Sigmoid colon (tissue), 7 donors: ENCODE measurements around the gene TRIM52. TPM values are rescaled to one million over a fixed set of nuclear protein-coding genes. Genes with fewer than 3 reads are reported as not detected.

ENCODE experiments used
- DNase-seq: peaks from one replicate; pipeline ENCODE4 v3.0.0-alpha.2; 2019
- H3K27ac ChIP-seq, 4 donors: fragments of 200-600 bp; sonication (generic); one replicate each; pipeline ENCODE4 v1.5.1; 2016 to 2019; ENCODE audit warnings: mild to moderate bottlenecking in 1 of 4
- H3K27me3 ChIP-seq, 3 donors: fragments of 200-600 bp; sonication (generic); one replicate each; pipeline ENCODE4 v1.5.1; 2019; ENCODE audit warnings: mild to moderate bottlenecking in 1 of 3
- H3K36me3 ChIP-seq, 4 donors: fragments of 200-600 bp; sonication (generic); one replicate each; pipeline ENCODE4 v1.5.1; 2016 to 2019
- H3K4me1 ChIP-seq, 4 donors: fragments of 200-600 bp; sonication (generic); one replicate each; pipeline ENCODE4 v1.5.1; 2017 to 2019
- H3K4me3 ChIP-seq, 4 donors: fragments of 200-600 bp; sonication (generic); one replicate each; pipeline ENCODE4 v1.5.1; 2017 to 2019; ENCODE audit warnings: mild to moderate bottlenecking in 2 of 4, moderate library complexity in 1 of 4
- H3K9me3 ChIP-seq, 4 donors: fragments of 200-600 bp in 3 of 4; sonication (generic) in 3 of 4; one replicate each; pipeline versions ENCODE4 v1.5.1 to v1.6.1; 2013 to 2019
- EP300 ChIP-seq, 4 donors: sonication (generic); formaldehyde crosslinking; IDR thresholded peaks; one replicate each; pipeline ENCODE4 v1.6.1; 2017; ENCODE audit warnings: antibody characterized with exemption in 4 of 4
- POLR2A ChIP-seq, 2 donors: fragments of 450-650 bp; IDR thresholded peaks; one replicate each; pipeline ENCODE4 v1.6.1; 2016; ENCODE audit warnings: antibody characterized with exemption in 2 of 2, mild to moderate bottlenecking in 2 of 2, moderate library complexity in 2 of 2
- POLR2AphosphoS5 ChIP-seq, 4 donors: sonication (generic); formaldehyde crosslinking; IDR thresholded peaks; one replicate each; pipeline ENCODE4 v1.6.1; 2017; ENCODE audit warnings: antibody characterized with exemption in 4 of 4
- WGBS, 2 donors: extraction: QIAGEN DNeasy Blood & Tissue Kit; methylation state at CpG; one replicate each; pipeline ENCODE4 v1.1.7; 2013; 5-methylcytosine and 5-hydroxymethylcytosine counted together
- intact Hi-C: fragments of 100-400 bp; cut with DNase I; formaldehyde crosslinking; loops from one replicate; pipeline ENCODE4 v1.15.1; 2023
- polyA plus RNA-seq, 3 donors: library from polyadenylated mRNA; stranded (reverse); fragments of 200-250 nt; gene quantifications; one replicate each; pipeline ENCODE4 v1.2.3, GENCODE V29; 2013
- total RNA-seq, 4 donors: library from RNA; depleted of rRNA; stranded (reverse); fragments of >200 nt; gene quantifications; one replicate each; pipeline ENCODE4 v1.1.0, GENCODE V29; 2016
- TF ChIP-seq, protein P1 (sequence below), 4 experiments: fragments of 450-650 bp in 3 of 4; fragments of 200-600 bp in 1 of 4; IDR thresholded peaks; one replicate each; pipeline ENCODE4 v1.5.1; 2016 to 2019; ENCODE audit warnings: antibody characterized with exemption in 4 of 4, mild to moderate bottlenecking in 3 of 4, moderate library complexity in 2 of 4
- donor health status: healthy with polysubstance abuse.
- donor health status: Bipolar disorder and iron deficiency.
- donor health status: healthy.

Gene TRIM52
- total and polyA plus RNA-seq, 7 donors = 4.2 to 26.9 (median 9.6) TPM

DNA sequence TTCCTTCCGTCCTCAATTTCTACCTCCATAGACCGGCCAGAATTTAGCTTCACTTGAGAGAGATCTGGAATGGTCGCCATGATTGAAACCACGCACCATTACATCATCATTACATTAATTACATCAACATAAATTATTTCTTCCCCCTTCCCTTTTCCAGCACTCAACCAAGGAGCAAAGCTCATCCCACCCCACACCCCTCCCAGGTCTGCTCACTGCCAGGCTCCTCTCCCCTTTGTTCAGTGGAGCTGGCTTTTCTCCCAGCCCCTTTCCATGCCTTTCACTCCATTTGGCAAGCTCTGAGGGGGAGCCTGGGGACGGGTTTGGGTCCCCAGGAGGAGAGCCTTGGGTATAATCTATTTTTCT lies 25.6 kb downstream of the TRIM52 start:
- no peak overlapping the region for H3K27ac ChIP-seq
- 87 to 88% methylated on average over 5 of the region's 5 CpGs for WGBS, 2 donors
- H3K4me3 ChIP-seq = no peak overlapping the region
- peaks cover 0 to under 1% (median 0%) of the 10 kb centered on the region in 4 donors for H3K4me1 ChIP-seq
- no peaks in the 10 kb centered on the region for H3K9me3 ChIP-seq
- DNase-seq = no peak
- H3K27me3 ChIP-seq = no peaks in the 10 kb centered on the region
- no peak for TF ChIP-seq EP300 (IDR thresholded peaks at IDR 0.05)
- no peak for TF ChIP-seq POLR2A (IDR thresholded peaks at IDR 0.05)
- TF ChIP-seq, protein P1, sequence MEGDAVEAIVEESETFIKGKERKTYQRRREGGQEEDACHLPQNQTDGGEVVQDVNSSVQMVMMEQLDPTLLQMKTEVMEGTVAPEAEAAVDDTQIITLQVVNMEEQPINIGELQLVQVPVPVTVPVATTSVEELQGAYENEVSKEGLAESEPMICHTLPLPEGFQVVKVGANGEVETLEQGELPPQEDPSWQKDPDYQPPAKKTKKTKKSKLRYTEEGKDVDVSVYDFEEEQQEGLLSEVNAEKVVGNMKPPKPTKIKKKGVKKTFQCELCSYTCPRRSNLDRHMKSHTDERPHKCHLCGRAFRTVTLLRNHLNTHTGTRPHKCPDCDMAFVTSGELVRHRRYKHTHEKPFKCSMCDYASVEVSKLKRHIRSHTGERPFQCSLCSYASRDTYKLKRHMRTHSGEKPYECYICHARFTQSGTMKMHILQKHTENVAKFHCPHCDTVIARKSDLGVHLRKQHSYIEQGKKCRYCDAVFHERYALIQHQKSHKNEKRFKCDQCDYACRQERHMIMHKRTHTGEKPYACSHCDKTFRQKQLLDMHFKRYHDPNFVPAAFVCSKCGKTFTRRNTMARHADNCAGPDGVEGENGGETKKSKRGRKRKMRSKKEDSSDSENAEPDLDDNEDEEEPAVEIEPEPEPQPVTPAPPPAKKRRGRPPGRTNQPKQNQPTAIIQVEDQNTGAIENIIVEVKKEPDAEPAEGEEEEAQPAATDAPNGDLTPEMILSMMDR (IDR thresholded peaks at IDR 0.05) = no peak
- no peak for TF ChIP-seq POLR2AphosphoS5 (IDR thresholded peaks at IDR 0.05)
- intact Hi-C loops = no loop called here
- H3K36me3 ChIP-seq = peaks cover 64 to 99% (median 70%) of the 10 kb centered on the region in 4 donors

DNA sequence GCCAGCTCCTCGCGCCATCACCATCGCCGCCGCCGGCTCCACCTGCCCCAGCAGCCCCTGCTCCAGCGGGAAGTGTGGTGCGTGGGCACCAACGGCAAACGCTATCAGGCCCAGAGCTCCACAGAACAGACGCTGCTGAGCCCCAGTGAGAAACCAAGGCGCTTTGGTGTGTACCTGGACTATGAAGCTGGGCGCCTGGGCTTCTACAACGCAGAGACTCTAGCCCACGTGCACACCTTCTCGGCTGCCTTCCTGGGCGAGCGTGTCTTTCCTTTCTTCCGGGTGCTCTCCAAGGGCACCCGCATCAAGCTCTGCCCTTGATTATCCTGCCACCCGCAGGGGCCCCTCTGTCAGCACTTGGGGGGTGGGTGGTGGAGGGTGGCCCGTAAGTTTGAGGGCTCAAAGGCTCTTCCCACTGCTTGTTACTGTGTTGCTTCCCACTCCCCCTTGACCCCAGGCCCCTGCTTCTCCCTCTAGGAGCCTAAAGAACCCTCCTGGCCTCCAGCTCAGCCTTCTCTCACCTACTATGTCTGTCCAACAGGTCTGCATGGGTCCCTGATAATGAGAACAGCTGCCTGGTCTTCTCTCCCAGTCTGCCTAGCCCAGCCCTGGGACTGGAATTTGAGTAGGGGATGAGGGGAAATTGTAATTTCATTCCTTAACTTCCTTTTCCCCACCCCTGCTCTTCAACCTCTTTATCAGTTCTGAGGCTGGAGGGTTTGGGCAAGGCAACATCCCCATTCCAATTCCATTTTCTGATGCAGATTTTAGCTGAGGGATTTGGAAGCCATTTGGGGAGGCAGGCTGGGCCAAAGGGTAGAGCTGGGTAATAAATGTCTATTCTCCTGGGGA lies 26.3 kb downstream of the TRIM52 start:
- Histone ChIP-seq H3K27ac (no peak overlapping the region), H3K4me3 (no peak overlapping the region), H3K4me1 (no peaks in the 10 kb centered on the region), H3K36me3 (peaks cover 59 to 93% (median 64%) of the 10 kb centered on the region in 4 donors), H3K9me3 (no peaks in the 10 kb centered on the region), H3K27me3 (no peaks in the 10 kb centered on the region)
- peak in 1 of 4 donors; percentile 11 for TF ChIP-seq POLR2AphosphoS5 (IDR thresholded peaks at IDR 0.05)
- TF ChIP-seq, protein P1 (IDR thresholded peaks at IDR 0.05) = no peak
- 87 to 91% methylated on average over 22 of the region's 22 CpGs for WGBS, 2 donors
- intact Hi-C loops = no loop called here
- DNase-seq = no peak

DNA sequence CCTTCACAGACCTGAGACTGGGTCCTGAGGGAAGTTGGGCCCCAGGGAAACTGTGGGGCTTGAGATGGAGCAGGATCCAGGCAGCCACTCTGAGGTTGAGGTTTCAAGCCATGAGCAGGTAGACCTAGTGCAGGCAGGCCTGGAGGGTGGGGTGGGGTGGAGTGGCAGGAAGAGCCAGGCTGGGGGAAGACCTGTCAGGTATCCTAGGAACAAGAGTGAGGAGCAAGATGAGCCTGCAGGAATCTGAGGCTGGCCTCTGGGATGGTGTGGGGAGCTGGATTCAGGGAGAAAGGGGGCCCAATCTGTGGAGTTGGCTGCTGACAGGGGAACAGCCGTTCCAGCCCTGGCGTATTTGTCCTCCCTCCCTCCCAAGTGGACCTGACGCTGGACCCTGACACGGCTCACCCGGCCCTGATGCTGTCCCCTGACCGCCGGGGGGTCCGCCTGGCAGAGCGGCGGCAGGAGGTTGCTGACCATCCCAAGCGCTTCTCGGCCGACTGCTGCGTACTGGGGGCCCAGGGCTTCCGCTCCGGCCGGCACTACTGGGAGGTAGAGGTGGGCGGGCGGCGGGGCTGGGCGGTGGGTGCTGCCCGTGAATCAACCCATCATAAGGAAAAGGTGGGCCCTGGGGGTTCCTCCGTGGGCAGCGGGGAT lies 27.0 kb downstream of the TRIM52 start:
- whole genome bisulfite sequencing, 2 donors = 91 to 92% methylated on average over 24 of the region's 24 CpGs
- TF ChIP-seq POLR2A (IDR thresholded peaks at IDR 0.05) = no peak
- Histone ChIP-seq H3K36me3 (peaks cover 51 to 85% (median 57%) of the 10 kb centered on the region in 4 donors), H3K27ac (no peak overlapping the region), H3K9me3 (no peaks in the 10 kb centered on the region), H3K4me3 (no peak overlapping the region), H3K4me1 (no peaks in the 10 kb centered on the region), H3K27me3 (no peaks in the 10 kb centered on the region)
- intact Hi-C loops = no loop called here
- no peak for DNase-seq

DNA sequence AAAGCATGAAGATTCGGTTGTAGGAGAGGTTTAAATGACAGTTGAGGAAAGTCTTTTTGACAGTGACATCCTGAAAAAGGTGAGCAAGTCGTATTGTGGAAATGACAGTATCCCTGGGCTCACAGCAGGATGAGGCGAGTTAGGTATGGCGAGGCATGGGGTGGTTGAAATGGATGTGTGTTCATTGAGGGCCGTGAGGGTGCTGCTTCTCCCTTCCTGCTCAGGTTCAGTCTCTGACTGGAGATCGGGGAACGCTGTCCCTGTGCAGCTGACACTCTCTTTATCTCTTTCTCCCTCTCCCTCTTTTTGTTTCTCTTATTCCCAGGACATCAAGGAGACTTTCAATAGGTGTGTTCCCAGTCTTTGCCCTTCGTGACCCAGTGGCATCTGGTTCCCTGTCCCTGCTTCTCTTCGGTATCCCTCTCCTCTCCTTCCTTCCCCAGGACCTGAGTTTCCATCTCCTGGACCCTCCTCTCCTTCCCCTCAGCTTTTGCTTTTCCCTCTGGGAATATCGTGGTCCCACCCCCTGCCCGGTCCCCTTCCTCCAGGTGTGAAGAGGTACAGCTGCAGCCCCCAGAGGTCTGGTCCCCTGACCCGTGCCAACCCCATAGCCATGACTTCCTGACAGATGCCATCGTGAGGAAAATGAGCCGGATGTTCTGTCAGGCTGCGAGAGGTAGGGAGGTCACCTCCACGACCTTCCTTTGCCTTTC lies 27.7 kb downstream of the TRIM52 start:
- Histone ChIP-seq H3K27ac (no peak overlapping the region), H3K36me3 (peaks cover 44 to 84% (median 50%) of the 10 kb centered on the region in 4 donors), H3K4me3 (no peak overlapping the region), H3K27me3 (no peaks in the 10 kb centered on the region), H3K9me3 (no peaks in the 10 kb centered on the region), H3K4me1 (no peaks in the 10 kb centered on the region)
- TF ChIP-seq EP300 (IDR thresholded peaks at IDR 0.05) = no peak
- TF ChIP-seq POLR2A (IDR thresholded peaks at IDR 0.05) = no peak
- no peak for TF ChIP-seq POLR2AphosphoS5 (IDR thresholded peaks at IDR 0.05)
- TF ChIP-seq, protein P1 (IDR thresholded peaks at IDR 0.05) = no peak
- 83 to 86% methylated on average over 16 of the region's 16 CpGs for WGBS, 2 donors
- DNase-seq = no peak
- intact Hi-C loops = no loop called here

DNA sequence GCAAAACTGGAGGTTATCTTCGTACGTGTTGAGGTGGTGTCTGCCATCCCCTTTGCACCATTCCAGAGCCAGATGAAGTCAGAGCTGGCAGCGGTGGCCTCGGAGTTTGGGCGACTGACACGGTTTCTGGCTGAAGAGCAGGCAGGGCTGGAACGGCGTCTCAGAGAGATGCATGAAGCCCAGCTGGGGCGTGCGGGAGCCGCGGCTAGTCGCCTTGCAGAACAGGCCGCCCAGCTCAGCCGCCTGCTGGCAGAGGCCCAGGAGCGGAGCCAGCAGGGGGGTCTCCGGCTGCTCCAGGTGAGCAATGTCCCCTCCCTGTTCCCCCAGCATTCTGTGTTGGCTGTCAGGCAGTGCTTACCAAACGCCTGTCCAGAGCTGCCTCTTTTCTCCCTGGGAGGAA lies 28.4 kb downstream of the TRIM52 start:
- peaks cover 38 to 79% (median 43%) of the 10 kb centered on the region in 4 donors for H3K36me3 ChIP-seq
- TF ChIP-seq, protein P1 (IDR thresholded peaks at IDR 0.05) = no peak
- TF ChIP-seq EP300 (IDR thresholded peaks at IDR 0.05) = no peak
- no peak for TF ChIP-seq POLR2AphosphoS5 (IDR thresholded peaks at IDR 0.05)
- no peak for TF ChIP-seq POLR2A (IDR thresholded peaks at IDR 0.05)
- no peaks in the 10 kb centered on the region for H3K4me1 ChIP-seq
- no peak overlapping the region for H3K27ac ChIP-seq
- no peaks in the 10 kb centered on the region for H3K27me3 ChIP-seq
- H3K9me3 ChIP-seq = no peaks in the 10 kb centered on the region
- WGBS, 2 donors = 88 to 92% methylated on average over 18 of the region's 18 CpGs
- no peak overlapping the region for H3K4me3 ChIP-seq
- DNase-seq = no peak
- intact Hi-C loops = no loop called here
